Neural crest cell (in vitro differentiated cells): ENCODE measurements around the gene NTRK2. TPM values are rescaled to one million over a fixed set of nuclear protein-coding genes. Genes with fewer than 3 reads are reported as not detected.

Source experiments
- DNase-seq: peaks from one replicate; pipeline ENCODE4 v3.0.0; 2021; ENCODE audit warnings: low read depth, mixed read lengths, low spot score
- H3K27ac Mint-ChIP-seq: one replicate; pipeline ENCODE4 v1.8.0; 2021; ENCODE audit warnings: mild to moderate bottlenecking, mixed read lengths; ENCODE audit not compliant: unreplicated experiment
- H3K27me3 Mint-ChIP-seq: 2 replicates; pipeline ENCODE4 v1.8.0; 2021; ENCODE audit warnings: low read depth, mild to moderate bottlenecking, mixed read lengths
- H3K36me3 Mint-ChIP-seq: 2 replicates; pipeline ENCODE4 v1.8.0; 2021; ENCODE audit warnings: low read depth, mild to moderate bottlenecking, mixed read lengths
- H3K4me1 Mint-ChIP-seq: 2 replicates; pipeline ENCODE4 v1.8.0; 2021; ENCODE audit warnings: mixed read lengths
- H3K4me3 Mint-ChIP-seq: one replicate; pipeline ENCODE4 v1.8.0; 2021; ENCODE audit warnings: mild to moderate bottlenecking, mixed read lengths
- H3K9me3 Mint-ChIP-seq: 2 replicates; pipeline ENCODE4 v1.8.0; 2021; ENCODE audit warnings: mixed read lengths
- total RNA-seq: library from RNA; stranded (reverse); gene quantifications from 2 replicates; pipeline ENCODE4 v1.2.1, GENCODE V29; 2021
- TF ChIP-seq, protein P1 (sequence below): fragments of 200-600 bp; sonication (generic); conservative IDR thresholded peaks from 2 replicates; pipeline ENCODE4 v1.5.0; 2021; ENCODE audit warnings: antibody characterized with exemption, mild to moderate bottlenecking

The NTRK2 gene
- total RNA-seq, 1 donor from 2014 or later, result 20.6 TPM

DNA sequence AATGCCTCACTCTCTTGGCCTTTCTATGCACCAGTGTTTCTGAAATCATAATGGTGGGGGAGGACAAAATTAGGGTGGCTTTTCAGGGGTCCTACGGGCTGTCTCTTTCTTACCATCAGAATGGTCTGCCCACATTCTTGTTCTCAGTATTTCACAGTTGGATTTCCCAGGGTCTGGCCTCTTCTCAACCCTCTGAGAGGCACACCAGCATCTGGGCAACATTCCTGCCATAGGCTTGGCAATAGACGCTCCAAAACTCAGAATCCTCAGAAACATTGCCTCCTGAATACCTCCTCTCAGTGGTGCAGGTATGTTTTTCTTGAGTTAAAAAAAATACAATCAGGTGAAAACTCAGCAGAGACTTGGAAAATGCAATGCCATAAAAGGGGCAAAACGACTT, 358.3 kb downstream of the NTRK2 start:
- no peak for DNase-seq
- Mint-ChIP-seq H3K4me1 (peaks cover 7% of the 10 kb centered on the region), H3K36me3 (peaks cover 2% of the 10 kb centered on the region), H3K9me3 (peaks cover 3% of the 10 kb centered on the region), H3K27me3 (no peaks in the 10 kb centered on the region), H3K27ac (no peak overlapping the region), H3K4me3 (no peak overlapping the region)
- TF ChIP-seq, protein P1, sequence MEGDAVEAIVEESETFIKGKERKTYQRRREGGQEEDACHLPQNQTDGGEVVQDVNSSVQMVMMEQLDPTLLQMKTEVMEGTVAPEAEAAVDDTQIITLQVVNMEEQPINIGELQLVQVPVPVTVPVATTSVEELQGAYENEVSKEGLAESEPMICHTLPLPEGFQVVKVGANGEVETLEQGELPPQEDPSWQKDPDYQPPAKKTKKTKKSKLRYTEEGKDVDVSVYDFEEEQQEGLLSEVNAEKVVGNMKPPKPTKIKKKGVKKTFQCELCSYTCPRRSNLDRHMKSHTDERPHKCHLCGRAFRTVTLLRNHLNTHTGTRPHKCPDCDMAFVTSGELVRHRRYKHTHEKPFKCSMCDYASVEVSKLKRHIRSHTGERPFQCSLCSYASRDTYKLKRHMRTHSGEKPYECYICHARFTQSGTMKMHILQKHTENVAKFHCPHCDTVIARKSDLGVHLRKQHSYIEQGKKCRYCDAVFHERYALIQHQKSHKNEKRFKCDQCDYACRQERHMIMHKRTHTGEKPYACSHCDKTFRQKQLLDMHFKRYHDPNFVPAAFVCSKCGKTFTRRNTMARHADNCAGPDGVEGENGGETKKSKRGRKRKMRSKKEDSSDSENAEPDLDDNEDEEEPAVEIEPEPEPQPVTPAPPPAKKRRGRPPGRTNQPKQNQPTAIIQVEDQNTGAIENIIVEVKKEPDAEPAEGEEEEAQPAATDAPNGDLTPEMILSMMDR, result no peak

DNA sequence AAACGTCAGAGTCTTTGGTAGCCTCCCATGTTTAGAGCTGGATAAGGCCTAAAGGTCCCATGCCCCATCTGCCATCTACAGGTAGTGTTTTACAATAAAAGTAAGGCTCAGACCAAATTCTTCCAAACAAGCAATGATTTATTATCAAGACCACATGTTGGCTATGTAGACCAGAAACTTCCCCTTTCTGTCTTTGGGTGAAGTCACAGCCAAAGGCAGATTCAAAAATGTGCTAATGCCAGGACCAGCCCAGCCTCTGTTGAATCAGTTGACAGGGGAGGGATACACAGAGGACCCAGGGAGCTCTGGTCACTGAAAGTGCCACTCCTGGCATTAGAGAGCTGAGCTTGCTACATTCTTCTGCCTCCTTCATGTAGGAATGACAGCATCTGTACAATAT, 360.8 kb downstream of the NTRK2 start:
- Mint-ChIP-seq H3K4me1 (peaks cover 4% of the 10 kb centered on the region), H3K27me3 (no peaks in the 10 kb centered on the region), H3K9me3 (peaks cover 6% of the 10 kb centered on the region), H3K27ac (no peak overlapping the region), H3K4me3 (no peak overlapping the region), H3K36me3 (peaks cover 6% of the 10 kb centered on the region)
- no peak for DNase-seq
- TF ChIP-seq, protein P1, result no peak

DNA sequence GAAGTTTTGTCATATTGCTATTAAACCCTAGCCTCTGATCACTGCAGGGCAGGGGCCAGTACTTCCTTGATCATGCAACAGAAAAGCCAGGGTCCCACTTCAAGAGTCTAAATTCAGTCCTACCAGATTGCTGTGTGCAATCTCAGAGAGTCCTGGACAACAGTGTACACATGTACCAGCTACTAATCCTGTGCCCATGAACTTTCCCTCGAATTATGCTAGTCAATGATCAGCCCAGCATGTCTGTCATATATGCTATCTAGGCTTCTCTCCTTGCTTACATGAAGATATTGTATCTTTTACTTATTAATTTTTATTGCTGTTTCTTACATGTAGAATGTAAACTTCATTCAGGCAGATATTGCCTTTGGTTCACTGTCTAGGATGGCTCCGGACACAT, 367.0 kb downstream of the NTRK2 start:
- Mint-ChIP-seq H3K4me3 (no peak overlapping the region), H3K9me3 (peaks cover 6% of the 10 kb centered on the region), H3K27me3 (no peaks in the 10 kb centered on the region), H3K27ac (no peak overlapping the region), H3K4me1 (no peaks in the 10 kb centered on the region), H3K36me3 (peaks cover 6% of the 10 kb centered on the region)
- TF ChIP-seq, protein P1, result no peak
- DNase-seq, result no peak

DNA sequence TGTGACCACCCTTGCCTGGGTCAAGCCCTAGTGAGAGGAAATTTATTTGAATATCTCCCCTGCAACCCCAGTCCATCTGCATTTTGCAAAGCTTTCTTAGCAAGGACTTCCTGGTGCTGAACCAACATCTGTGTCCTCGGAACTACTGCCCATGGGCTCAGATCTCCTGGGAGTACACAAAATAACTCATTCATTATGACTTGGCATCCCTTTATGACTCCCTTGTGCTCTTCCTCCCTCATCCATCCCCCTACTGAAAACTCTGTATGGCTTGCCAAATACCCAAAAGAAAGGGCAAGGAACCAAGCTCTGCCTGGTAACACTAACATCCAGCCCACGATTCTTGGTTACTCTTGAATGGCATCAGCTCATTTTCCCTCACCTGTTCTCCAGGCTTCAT, 368.5 kb downstream of the NTRK2 start:
- peaks cover 3% of the 10 kb centered on the region for H3K9me3 Mint-ChIP-seq
- H3K27me3 Mint-ChIP-seq, result no peaks in the 10 kb centered on the region
- H3K4me1 Mint-ChIP-seq, result peaks cover 2% of the 10 kb centered on the region
- peaks cover 3% of the 10 kb centered on the region for H3K36me3 Mint-ChIP-seq
- TF ChIP-seq, protein P1, result no peak
- no peak for DNase-seq
- peak overlapping the region; percentile 88 for H3K27ac Mint-ChIP-seq
- no peak overlapping the region for H3K4me3 Mint-ChIP-seq

DNA sequence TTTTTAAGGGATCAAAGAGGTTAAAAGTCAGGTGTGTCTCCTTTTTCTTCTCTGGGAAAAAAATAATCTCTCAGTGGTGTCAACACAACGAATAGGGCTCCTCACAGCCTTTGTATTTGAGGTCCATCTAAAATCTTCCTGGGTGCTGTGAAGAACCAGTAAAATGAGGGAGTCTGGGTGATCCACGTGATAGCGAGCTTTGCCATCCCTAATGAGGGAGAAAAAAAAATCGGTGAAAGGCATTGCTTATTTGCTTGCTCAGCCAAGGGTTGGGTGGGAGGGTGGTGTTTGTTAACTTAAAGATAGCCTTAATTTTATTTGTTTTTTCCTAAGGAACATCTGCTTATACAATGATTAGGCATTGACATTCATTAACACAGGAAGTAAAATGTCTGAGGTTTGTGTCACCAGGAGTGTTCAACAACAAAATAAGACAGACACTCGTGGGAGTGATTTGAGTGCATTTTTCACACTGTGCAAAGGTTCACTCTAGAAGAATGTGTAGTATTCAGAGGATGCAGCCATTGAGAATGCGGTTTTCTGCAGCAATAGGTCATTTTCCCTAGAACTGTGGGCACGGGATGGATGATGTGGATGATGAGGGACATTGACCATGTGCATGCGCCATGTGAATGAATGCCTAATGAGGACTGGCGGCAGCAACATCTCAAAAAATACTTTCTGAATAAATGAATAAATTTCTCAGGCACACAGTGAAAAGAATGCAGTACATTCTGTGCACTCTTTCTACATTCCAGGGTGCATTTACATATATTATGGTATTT, 369.5 kb downstream of the NTRK2 start:
- no peak overlapping the region for H3K4me3 Mint-ChIP-seq
- H3K36me3 Mint-ChIP-seq, result peaks cover 3% of the 10 kb centered on the region

More for the DNA sequence above, 369.5 kb downstream of the NTRK2 start:
- no peak for DNase-seq
- peaks cover 8% of the 10 kb centered on the region for H3K4me1 Mint-ChIP-seq
- TF ChIP-seq, protein P1, result no peak
- H3K9me3 Mint-ChIP-seq, result peaks cover 3% of the 10 kb centered on the region
- no peaks in the 10 kb centered on the region for H3K27me3 Mint-ChIP-seq
- no peak overlapping the region for H3K27ac Mint-ChIP-seq
